NCI-H1930 (cell line): ENCODE data around the gene PLEKHM2.
A peak's percentile ranks its signal among the peaks of the same experiment; 100 is the strongest.

Source experiments
- DNase-seq, 2 experiments: peaks; one replicate each; lab custom pipeline; 2025; lab: John Stamatoyannopoulos, UW

Gene PLEKHM2

GRCh38 chr1:15738416-15739113, 54.4 kb downstream of the PLEKHM2 start:
- no peak for DNase-seq

- no peak for DNase-seq
Observed at GRCh38 chr1:15739259-15739658, 55.1 kb downstream of the PLEKHM2 start.

DNA sequence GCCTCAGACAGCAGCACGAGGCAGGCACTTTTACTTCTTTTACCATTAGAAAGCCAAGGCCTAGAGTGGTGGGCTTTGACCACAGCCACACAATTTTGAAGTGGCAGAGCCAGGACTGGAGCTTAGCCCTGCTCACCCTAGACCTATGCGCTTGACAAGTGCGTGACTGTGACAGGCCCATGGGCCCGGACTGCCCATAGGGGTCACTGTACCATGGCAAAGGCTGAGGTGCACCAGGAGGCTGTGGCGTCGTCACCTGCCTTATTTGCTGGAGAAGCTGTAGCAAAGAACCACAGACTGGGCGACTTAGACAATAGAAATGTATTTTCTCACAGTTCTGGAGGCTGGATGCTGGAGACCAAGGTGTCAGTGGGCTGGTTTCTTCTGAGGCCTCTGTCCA, 55.6 kb downstream of the PLEKHM2 start:
- DNase-seq: no peak

DNA sequence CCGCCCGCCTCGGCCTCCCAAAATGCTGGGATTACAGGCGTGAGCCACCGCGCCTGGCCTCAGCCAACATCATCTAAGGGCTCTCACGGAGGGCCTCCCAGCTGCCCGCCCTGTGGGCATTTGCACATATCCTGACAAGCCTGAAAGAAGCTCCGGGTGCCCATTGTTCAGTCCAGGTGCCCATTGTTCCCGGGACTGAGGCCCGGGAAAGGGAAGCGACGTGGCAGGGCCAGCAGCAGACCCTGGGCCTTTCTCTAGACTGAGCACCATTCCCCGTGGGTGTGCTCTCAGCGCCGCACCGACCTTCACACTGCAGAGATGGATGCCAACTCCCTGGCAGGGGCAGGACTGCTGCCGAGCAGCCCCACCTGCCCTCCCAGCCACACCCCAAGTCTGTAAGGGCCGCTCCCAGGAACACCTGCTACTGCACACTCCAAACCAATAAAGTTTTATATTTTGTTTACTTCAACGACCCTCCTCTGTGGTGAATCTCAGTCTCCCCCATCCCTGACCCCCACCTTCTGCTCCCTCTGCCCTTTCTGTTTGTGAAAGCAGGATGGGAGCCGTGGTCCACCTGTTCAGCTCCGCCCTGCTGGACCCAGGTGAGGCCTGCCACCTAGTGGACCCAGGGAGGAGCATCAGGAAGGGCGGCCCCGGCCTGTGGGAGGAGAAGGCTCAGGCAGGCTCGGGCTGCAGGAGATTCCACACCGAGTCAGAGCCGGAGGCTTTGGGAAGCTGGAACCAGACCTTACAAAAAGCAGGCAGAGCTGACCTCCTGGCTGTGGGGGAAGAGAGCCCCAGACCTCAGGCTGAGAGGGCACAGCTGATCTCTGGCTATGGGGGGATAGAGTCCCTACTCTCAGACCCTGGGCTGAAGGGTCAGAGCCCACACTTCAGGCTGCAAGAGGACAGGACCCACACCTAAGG, 57.1 kb downstream of the PLEKHM2 start:
- peak; percentile 74 for DNase-seq

GRCh38 chr1:15742339-15742801, 58.2 kb downstream of the PLEKHM2 start, which contains the start of gene TMEM82:
TMEM82 (plus strand) TSS chr1:15742499; CDS start chr1:15742560, 61 bp downstream.
- no peak for DNase-seq

DNA sequence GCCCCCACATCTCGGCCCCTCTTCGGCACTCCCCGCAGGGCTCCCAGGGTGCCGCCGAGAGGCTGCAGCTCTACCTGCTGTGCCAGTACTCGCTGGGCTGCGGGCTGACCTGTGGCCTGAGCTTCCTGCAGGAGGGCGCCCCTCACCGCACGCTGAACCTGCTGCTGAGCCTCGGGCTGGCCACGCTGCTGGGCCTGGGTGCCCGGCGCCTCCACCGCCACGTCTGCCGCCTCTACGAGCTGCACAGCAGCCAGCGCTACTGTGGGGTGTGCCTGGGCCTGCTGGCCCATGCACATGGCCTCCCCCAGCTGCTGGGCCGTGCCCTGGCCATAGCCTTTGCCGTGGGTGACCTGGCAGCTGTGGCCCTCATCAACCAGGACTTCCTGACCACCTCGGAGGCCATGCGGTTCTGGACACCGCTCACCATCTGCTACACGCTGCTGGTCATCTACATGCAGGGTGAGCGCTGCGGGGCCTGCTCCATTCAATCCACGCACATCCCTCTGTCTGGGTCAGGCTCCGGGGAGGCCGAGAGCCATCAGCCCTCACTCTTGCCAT, 60.1 kb downstream of the PLEKHM2 start:
- no peak for DNase-seq

DNA sequence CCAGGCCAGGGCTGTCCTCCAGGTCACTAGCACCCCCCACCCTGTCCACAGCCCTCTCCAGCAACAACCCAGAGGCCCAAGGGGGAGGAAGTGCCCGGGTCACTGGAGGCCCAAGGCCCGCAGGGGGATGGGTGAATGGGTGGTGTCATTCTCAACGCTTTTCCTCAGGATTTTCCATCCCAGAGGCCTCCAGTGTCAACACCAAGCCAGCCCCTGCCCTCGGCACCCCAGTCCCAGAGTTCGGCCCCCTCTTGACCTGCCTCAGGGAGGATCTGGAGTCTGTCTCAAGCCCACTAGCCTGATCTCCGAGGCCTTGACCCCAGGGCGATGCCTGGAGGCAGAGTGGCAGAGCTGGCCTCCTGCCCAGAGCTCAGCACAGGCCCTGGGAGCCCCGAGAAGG, 63.3 kb downstream of the PLEKHM2 start:
- DNase-seq: no peak

DNA sequence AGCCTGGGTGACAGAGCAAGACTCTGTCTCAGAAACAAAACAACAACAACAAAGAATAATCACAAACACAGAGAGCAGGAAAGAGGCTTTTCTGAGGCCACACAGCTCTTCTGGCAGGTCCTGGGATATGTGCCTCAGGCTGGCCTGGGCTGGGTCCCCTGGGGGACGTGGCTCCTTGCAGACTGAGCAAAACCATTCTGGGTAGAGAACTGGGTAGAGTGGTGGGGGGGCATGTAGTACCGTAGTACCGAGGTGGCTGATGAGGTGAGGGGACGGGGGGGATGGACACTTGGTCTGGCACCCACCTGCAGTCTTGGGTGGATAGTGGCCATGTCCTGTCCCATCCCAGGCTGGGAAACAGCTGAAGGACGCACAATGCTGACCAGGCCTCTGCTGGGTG, 64.1 kb downstream of the PLEKHM2 start:
- no peak for DNase-seq

DNA sequence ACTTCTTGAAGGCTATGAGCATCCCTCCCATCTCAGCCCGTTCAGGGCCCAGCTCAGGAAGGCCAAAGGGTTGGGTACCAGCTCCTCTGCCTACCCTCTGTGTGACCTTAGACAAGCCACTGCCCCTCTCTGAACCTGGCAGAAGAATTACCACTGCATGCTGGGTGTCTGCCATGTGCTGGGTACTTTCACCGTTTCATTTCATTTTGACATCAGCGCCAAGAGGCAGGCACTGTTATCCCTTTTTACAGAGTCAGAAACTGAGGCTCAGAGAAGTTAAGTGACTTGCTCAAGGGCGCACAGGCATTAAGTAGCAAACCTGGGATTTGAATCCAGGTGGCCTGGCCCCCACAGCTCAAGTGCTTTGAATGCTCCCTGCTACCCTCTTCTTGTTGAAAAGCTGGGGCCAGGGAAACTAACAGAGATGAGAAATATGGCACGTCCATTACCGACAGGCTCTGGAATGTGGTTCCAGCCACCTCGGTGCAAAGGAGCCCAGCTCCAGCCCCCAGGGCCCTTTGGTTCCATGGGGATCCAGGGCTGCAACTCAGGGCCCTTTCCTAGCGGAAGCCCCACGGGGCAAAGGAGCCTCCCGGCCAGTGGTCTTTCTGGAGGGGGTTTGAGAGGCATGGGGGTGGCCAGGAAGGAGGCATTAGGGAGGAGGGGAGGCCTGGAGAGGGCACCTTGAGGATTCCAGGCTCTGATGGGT, 64.7 kb downstream of the PLEKHM2 start:
- DNase-seq: no peak

DNA sequence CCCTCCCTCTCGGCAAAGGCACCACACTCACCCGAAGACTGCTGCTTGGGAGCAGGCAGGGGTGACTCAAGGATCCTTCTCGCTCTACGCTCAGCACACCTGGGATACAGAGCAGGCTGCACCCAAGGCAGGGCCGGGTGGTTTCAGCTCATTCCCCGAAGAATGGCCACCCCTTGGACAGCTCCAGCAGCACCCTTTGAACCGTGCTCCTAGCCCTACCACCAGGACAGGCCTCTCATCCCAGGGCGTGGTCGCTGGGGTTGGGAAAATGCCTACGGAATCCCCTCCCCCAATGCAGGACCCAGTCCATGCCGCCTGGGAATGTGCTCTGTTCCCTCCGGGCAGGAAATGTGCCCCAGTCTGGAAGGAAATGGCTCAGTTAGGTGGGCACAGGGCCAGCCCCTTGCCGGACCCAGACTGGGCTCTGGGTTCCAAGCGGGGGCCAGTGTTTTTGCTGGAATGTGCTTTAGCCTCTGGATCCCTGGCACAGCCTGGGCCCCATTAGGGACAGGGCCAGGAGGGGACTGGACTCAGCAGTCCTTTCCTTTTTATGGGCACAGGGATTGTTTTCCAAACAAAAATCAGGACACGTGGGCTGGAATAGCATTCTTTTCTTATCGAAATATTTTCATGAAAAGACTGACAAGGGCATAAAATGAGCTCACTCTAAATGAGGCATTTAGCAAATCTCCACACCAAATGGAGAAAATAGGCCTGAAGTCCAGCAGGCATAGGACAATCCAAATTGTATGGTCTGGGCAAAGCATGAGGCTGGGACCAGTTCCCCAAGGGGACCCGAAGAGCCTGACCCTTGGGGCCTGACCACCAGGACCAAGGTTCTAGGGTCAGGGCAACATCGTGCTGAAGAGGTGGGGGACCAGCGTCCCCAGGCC, 65.5 kb downstream of the PLEKHM2 start:
- DNase-seq: no peak

GRCh38 chr1:15750924-15751323, 66.8 kb downstream of the PLEKHM2 start:
- DNase-seq: no peak

- DNase-seq: no peak
Observed at GRCh38 chr1:15751717-15752116, 67.6 kb downstream of the PLEKHM2 start.

DNA sequence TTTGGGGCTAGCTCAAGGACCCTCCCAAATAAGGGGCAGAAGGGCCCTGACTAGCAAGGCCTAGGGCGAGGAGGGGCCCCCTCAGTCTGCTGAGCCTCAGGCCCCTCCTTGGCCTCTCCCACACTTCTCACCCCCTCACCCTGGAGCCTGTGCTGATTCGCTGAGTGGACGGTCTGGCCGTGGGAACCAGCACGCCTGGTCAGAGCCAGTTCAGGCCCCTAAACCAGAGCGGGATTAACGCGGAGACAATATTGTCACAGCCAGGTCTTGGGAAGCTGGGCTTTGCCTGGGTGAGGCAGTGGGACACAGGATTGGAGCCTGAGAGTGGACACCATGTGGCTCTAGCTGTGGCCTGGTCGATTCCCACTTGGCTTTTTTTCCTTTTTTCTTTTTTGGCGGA, 69.7 kb downstream of the PLEKHM2 start:
- no peak for DNase-seq

DNA sequence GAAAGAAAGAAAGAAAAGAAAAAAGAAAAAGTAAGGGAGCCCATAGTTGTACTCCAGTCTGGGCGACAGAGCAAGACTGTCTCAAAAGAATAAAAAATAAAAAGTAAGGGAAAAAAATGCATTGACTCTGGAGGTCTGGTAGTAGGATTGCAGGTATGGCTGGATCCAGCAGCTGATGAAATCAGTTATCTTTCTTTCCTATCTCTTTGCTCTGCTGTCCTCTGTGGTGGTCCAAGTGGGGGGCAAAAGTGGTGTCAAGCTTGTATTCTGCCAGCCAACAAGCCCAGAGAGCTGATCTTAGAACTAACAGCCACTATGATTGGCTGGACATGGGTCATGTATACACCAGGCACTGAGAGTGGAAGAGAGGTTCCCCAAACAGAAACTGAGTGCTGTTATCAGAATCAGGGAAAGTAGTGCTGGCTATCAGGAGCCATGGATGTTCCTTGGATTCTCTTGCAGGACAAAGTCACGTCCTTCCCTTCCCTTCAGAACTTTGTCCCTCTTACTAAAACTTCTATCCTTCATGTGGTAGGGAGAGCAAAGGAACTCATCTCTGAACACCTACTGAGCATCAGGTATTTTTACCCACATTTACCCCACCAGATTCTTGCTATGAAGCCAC, 71.0 kb downstream of the PLEKHM2 start:
- DNase-seq: no peak

GRCh38 chr1:15755646-15756040, 71.5 kb downstream of the PLEKHM2 start:
- DNase-seq: no peak

- DNase-seq: no peak
Observed at GRCh38 chr1:15756143-15757015, 72.3 kb downstream of the PLEKHM2 start.

- no peak for DNase-seq
Observed at GRCh38 chr1:15757016-15757543, 73.0 kb downstream of the PLEKHM2 start.

GRCh38 chr1:15757575-15758342, 73.6 kb downstream of the PLEKHM2 start:
- no peak for DNase-seq
